DMS53 treated with DMSO at 0.1 percent for 48 hours (cell line): ENCODE measurements around the gene PGLYRP1.

Experiments
- DNase-seq: peaks from one replicate; lab custom pipeline; 2025; ENCODE audit not compliant: unreplicated experiment; lab: John Stamatoyannopoulos, UW

PGLYRP1 gene

GRCh38 chr19:46032597-46033025 lies 9.8 kb upstream of the PGLYRP1 start:
- DNase-seq = no peak

- no peak for DNase-seq
Measured at GRCh38 chr19:46031781-46032596, 9.1 kb upstream of the PGLYRP1 start.

- DNase-seq = no peak
Measured at GRCh38 chr19:46030812-46031550, 8.1 kb upstream of the PGLYRP1 start.

- DNase-seq = no peak
Measured at GRCh38 chr19:46025835-46026234, 3.0 kb upstream of the PGLYRP1 start.

GRCh38 chr19:46023311-46023779 lies 492 bp upstream of the PGLYRP1 start:
- no peak for DNase-seq

GRCh38 chr19:46022061-46022430 lies 807 bp downstream of the PGLYRP1 start:
- no peak for DNase-seq

GRCh38 chr19:46021531-46022041 lies 1.3 kb downstream of the PGLYRP1 start:
- DNase-seq = no peak

GRCh38 chr19:46020819-46021125 lies 2.1 kb downstream of the PGLYRP1 start:
- DNase-seq = no peak

GRCh38 chr19:46019270-46019669 lies 3.6 kb downstream of the PGLYRP1 start:
- DNase-seq = no peak

GRCh38 chr19:46018729-46019251 lies 4.1 kb downstream of the PGLYRP1 start:
- no peak for DNase-seq

GRCh38 chr19:46017874-46018675 lies 4.8 kb downstream of the PGLYRP1 start:
- DNase-seq = no peak

- no peak for DNase-seq
Measured at GRCh38 chr19:46017095-46017429, 5.8 kb downstream of the PGLYRP1 start.

GRCh38 chr19:46016426-46017094 lies 6.3 kb downstream of the PGLYRP1 start:
- DNase-seq = peak; percentile 42

- DNase-seq = peak; percentile 31
Measured at GRCh38 chr19:46015687-46016425, 7.0 kb downstream of the PGLYRP1 start.

GRCh38 chr19:46014941-46015686 lies 7.7 kb downstream of the PGLYRP1 start:
- peak; percentile 70 for DNase-seq

GRCh38 chr19:46014534-46014933 lies 8.3 kb downstream of the PGLYRP1 start:
- DNase-seq = no peak

GRCh38 chr19:46009530-46010510 lies 13.0 kb downstream of the PGLYRP1 start:
- DNase-seq = peak; percentile 47

- no peak for DNase-seq
Measured at GRCh38 chr19:46006411-46006810, 16.4 kb downstream of the PGLYRP1 start.
